DMS153 (cell line): ENCODE measurements around the gene STAG3.
"Not testable (repeated sequence)": the region's sequence is repeated elsewhere in the genome, so short reads cannot be mapped to it uniquely, and the experiment has no call there.

Experiments used
- DNase-seq: peaks from one replicate; lab custom pipeline; 2025; lab: John Stamatoyannopoulos, UW

STAG3 gene

GRCh38 chr7:100177045-100178001, at the start of gene STAG3, which contains the start of gene GPC2:
Gene STAG3, plus strand, starts transcription at chr7:100177918. Its CDS starts 2,639 bp downstream, at chr7:100180557.
Gene GPC2, minus strand, starts transcription at chr7:100177381. Its CDS starts 182 bp downstream, at chr7:100177199.
- peak; percentile 97 for DNase-seq

- no peak for DNase-seq
Measured at GRCh38 chr7:100128637-100128963, 49.1 kb upstream of the STAG3 start.

- not testable (repeated sequence) for DNase-seq
Measured at GRCh38 chr7:100130220-100130607, 47.5 kb upstream of the STAG3 start.

- peak; percentile 56 for DNase-seq
Measured at GRCh38 chr7:100130608-100131453, 46.9 kb upstream of the STAG3 start.

- DNase-seq: no peak
Measured at GRCh38 chr7:100132126-100132525, 45.6 kb upstream of the STAG3 start.

- DNase-seq: peak; percentile 27
Measured at GRCh38 chr7:100132697-100133151, 45.0 kb upstream of the STAG3 start.

GRCh38 chr7:100137851-100138760, 39.6 kb upstream of the STAG3 start:
- DNase-seq: peak; percentile 72

- DNase-seq: no peak
Measured at GRCh38 chr7:100141555-100141949, 36.2 kb upstream of the STAG3 start.

- DNase-seq: no peak
Measured at GRCh38 chr7:100142461-100142860, 35.3 kb upstream of the STAG3 start.

- DNase-seq: not testable (repeated sequence)
Measured at GRCh38 chr7:100146350-100146749, 31.4 kb upstream of the STAG3 start.

GRCh38 chr7:100147278-100147677, 30.4 kb upstream of the STAG3 start:
- no peak for DNase-seq

- DNase-seq: no peak
Measured at GRCh38 chr7:100148225-100148558, 29.5 kb upstream of the STAG3 start.

- peak; percentile 99 for DNase-seq
Measured at GRCh38 chr7:100148559-100149328, 29.0 kb upstream of the STAG3 start, which contains the start of gene LAMTOR4. Gene LAMTOR4, plus strand, starts transcription at chr7:100148918. Its CDS starts 55 bp downstream, at chr7:100148973.

- no peak for DNase-seq
Measured at GRCh38 chr7:100152404-100152803, 25.3 kb upstream of the STAG3 start.

- DNase-seq: no peak
Measured at GRCh38 chr7:100152937-100153666, 24.6 kb upstream of the STAG3 start.

GRCh38 chr7:100153708-100154535, 23.8 kb upstream of the STAG3 start:
- no peak for DNase-seq

- DNase-seq: no peak
Measured at GRCh38 chr7:100154651-100155491, 22.8 kb upstream of the STAG3 start.
